SK-N-SH treated with all-trans-retinoic acid at 6 μM for 48 hours (cell line): ENCODE results near the gene STX19.

Experiments used
- ATAC-seq: fragments of 200-7000 bp; cut with Tn5 transposase; 3 replicates; pipeline ENCODE4 v1.9.1; 2020; ENCODE audit warnings: mild to moderate bottlenecking, moderate library complexity
- ARNTL ChIP-seq: fragments of 450-650 bp; formaldehyde crosslinking; IDR thresholded peaks from 2 replicates; pipeline ENCODE4 v1.5.0; 2020; ENCODE audit warnings: low read depth, mild to moderate bottlenecking, moderate library complexity, borderline replicate concordance
- BACH2 ChIP-seq: fragments of 250-450 bp; sonication (Bioruptor Pico); IDR thresholded peaks from 2 replicates; pipeline ENCODE4 v1.9.0; 2021; ENCODE audit warnings: mild to moderate bottlenecking, borderline replicate concordance
- CREB5 ChIP-seq: fragments of 250-450 bp; sonication (Bioruptor Pico); IDR thresholded peaks from 2 replicates; pipeline ENCODE4 v1.5.1; 2020; ENCODE audit warnings: low read depth, mild to moderate bottlenecking, moderate library complexity
- CSDC2 ChIP-seq: fragments of 250-450 bp; sonication (Bioruptor Pico); IDR thresholded peaks from 2 replicates; pipeline ENCODE4 v1.5.0; 2020; ENCODE audit warnings: mild to moderate bottlenecking, moderate library complexity
- GLIS3 ChIP-seq: fragments of 250-450 bp; sonication (Bioruptor Pico); IDR thresholded peaks from 2 replicates; pipeline ENCODE4 v1.5.0; 2020; ENCODE audit warnings: mild to moderate bottlenecking, moderate library complexity
- ISL1 ChIP-seq: fragments of 250-450 bp; sonication (Bioruptor Pico); IDR thresholded peaks from 2 replicates; pipeline ENCODE4 v2.1.2; 2022; ENCODE audit warnings: mild to moderate bottlenecking, moderate library complexity
- OSR1 ChIP-seq: fragments of 250-450 bp; sonication (Bioruptor Pico); IDR thresholded peaks from 2 replicates; pipeline ENCODE4 v1.8.0; 2022; ENCODE audit warnings: moderate library complexity, mild to moderate bottlenecking, inconsistent platforms
- PATZ1 ChIP-seq: fragments of 250-450 bp; sonication (Bioruptor Pico); IDR thresholded peaks from 2 replicates; pipeline ENCODE4 v1.8.0; 2020; ENCODE audit warnings: mild to moderate bottlenecking, moderate library complexity, borderline replicate concordance
- POU6F1 ChIP-seq: fragments of 250-450 bp; sonication (Bioruptor Pico); IDR thresholded peaks from 2 replicates; pipeline ENCODE4 v1.8.0; 2021; ENCODE audit warnings: low read depth, mild to moderate bottlenecking, moderate library complexity, borderline replicate concordance
- PPARA ChIP-seq: fragments of 250-450 bp; sonication (Bioruptor Pico); IDR thresholded peaks from 2 replicates; pipeline ENCODE4 v1.5.0; 2020; ENCODE audit warnings: mild to moderate bottlenecking, borderline replicate concordance
- SNAI2 ChIP-seq: fragments of 250-450 bp; sonication (Bioruptor Pico); IDR thresholded peaks from 2 replicates; pipeline ENCODE4 v1.5.0; 2020; ENCODE audit warnings: mild to moderate bottlenecking, moderate library complexity
- TCF4 ChIP-seq: fragments of 250-450 bp; sonication (Bioruptor Pico); IDR thresholded peaks from 2 replicates; pipeline ENCODE4 v1.8.0; 2021; ENCODE audit warnings: mild to moderate bottlenecking, moderate library complexity, borderline replicate concordance
- TSHZ2 ChIP-seq: fragments of 250-450 bp; sonication (Bioruptor Pico); IDR thresholded peaks from 2 replicates; pipeline ENCODE4 v1.5.0; 2020; ENCODE audit warnings: mild to moderate bottlenecking, moderate library complexity
- ZC3H10 ChIP-seq: fragments of 250-450 bp; sonication (Bioruptor Pico); IDR thresholded peaks from 2 replicates; pipeline ENCODE4 v1.5.1; 2021; ENCODE audit warnings: mild to moderate bottlenecking, moderate library complexity
- ZFP3 ChIP-seq: fragments of 250-450 bp; sonication (Bioruptor Pico); IDR thresholded peaks from 2 replicates; pipeline ENCODE4 v1.5.0; 2020; ENCODE audit warnings: mild to moderate bottlenecking, moderate library complexity
- ZFP30 ChIP-seq: fragments of 450-650 bp; formaldehyde crosslinking; IDR thresholded peaks from 2 replicates; pipeline ENCODE4 v1.5.0; 2022; ENCODE audit warnings: mild to moderate bottlenecking, moderate library complexity
- ZNF565 ChIP-seq: fragments of 450-650 bp; formaldehyde crosslinking; conservative IDR thresholded peaks from 2 replicates; pipeline ENCODE4 v1.5.0; 2020; ENCODE audit warnings: low read depth, mild to moderate bottlenecking, moderate library complexity
- ZNF70 ChIP-seq: fragments of 450-650 bp; formaldehyde crosslinking; IDR thresholded peaks from 2 replicates; pipeline ENCODE4 v1.5.0; 2020; ENCODE audit warnings: mild to moderate bottlenecking, moderate library complexity
- ZNF8 ChIP-seq: fragments of 450-650 bp; formaldehyde crosslinking; IDR thresholded peaks from 2 replicates; pipeline ENCODE4 v1.5.0; 2020; ENCODE audit warnings: mild to moderate bottlenecking, moderate library complexity

STX19 gene

GRCh38 chr3:93989241-93989640, 39.2 kb downstream of the STX19 start:
- TF ChIP-seq PPARA (CRISPR knock-in tag) (no peak), CSDC2 (no peak), ISL1 (CRISPR knock-in tag) (no peak), POU6F1 (CRISPR knock-in tag) (no peak), OSR1 (no peak), CREB5 (CRISPR knock-in tag) (no peak), ZNF70 (CRISPR knock-in tag) (no peak), ZFP3 (no peak), ZFP30 (CRISPR knock-in tag) (no peak), ARNTL (CRISPR knock-in tag) (no peak)
- ATAC-seq, result no peak

- no peak; the same call in 2 of the 3 replicates for ATAC-seq
- no peak for TF ChIP-seq OSR1
- TF ChIP-seq ZNF8 (CRISPR knock-in tag), result no peak
- TF ChIP-seq PPARA (CRISPR knock-in tag), result no peak
- TF ChIP-seq ZFP30 (CRISPR knock-in tag), result no peak
- no peak for TF ChIP-seq TSHZ2 (CRISPR knock-in tag)
- no peak for TF ChIP-seq CREB5 (CRISPR knock-in tag)
- TF ChIP-seq ZNF565 (CRISPR knock-in tag), result no peak
- no peak for TF ChIP-seq PATZ1 (CRISPR knock-in tag)
- no peak for TF ChIP-seq SNAI2
- no peak for TF ChIP-seq ZNF70 (CRISPR knock-in tag)
- no peak for TF ChIP-seq TCF4 (CRISPR knock-in tag)
- no peak for TF ChIP-seq GLIS3 (CRISPR knock-in tag)
- TF ChIP-seq CSDC2, result no peak
- no peak for TF ChIP-seq BACH2
These were observed 39.6 kb downstream of the STX19 start for GRCh38 chr3:93988764-93989163.

GRCh38 chr3:93988283-93988682, 40.1 kb downstream of the STX19 start:
- peak; percentile 83 for ATAC-seq
- TF ChIP-seq ZNF8 (CRISPR knock-in tag) (no peak), CREB5 (CRISPR knock-in tag) (no peak), ISL1 (CRISPR knock-in tag) (peak; percentile 33), PPARA (CRISPR knock-in tag) (no peak), ZC3H10 (CRISPR knock-in tag) (no peak)
